SK-N-MC (cell line): ENCODE data around the gene AMPD2.

Experiments
- DNase-seq: peaks from one replicate; pipeline ENCODE4 v3.0.0-alpha.2; 2011; ENCODE audit warnings: low read depth, low spot score
- H3K27ac ChIP-seq: fragments of 200-600 bp; sonication (generic); 2 replicates; pipeline ENCODE4 v1.5.1; 2016; ENCODE audit warnings: mixed run types
- H3K36me3 ChIP-seq: fragments of 200-600 bp; sonication (generic); 2 replicates; pipeline ENCODE4 v1.6.1; 2017; ENCODE audit warnings: antibody characterized with exemption, low read length, mixed read lengths; ENCODE audit not compliant: insufficient read depth
- H3K4me3 ChIP-seq: fragments of 200-600 bp; sonication (generic); 2 replicates; pipeline ENCODE4 v1.5.1; 2016
- H3K9ac ChIP-seq: fragments of 200-600 bp; sonication (generic); 2 replicates; pipeline ENCODE4 v1.8.0; 2017; ENCODE audit warnings: mixed run types, mixed read lengths; ENCODE audit not compliant: insufficient read length
- H3K9me3 ChIP-seq: fragments of 200-600 bp; sonication (generic); 2 replicates; pipeline ENCODE4 v1.6.1; 2017; ENCODE audit warnings: low read depth, mild to moderate bottlenecking, antibody characterized with exemption, low read length, moderate library complexity, mixed read lengths
- EZH2 ChIP-seq: fragments of 200-600 bp; sonication (generic); IDR thresholded peaks from one replicate; pipeline ENCODE4 v1.6.1; 2017; ENCODE audit warnings: antibody characterized with exemption
- FOXP2 ChIP-seq: optimal IDR thresholded peaks from 2 replicates; pipeline ENCODE3; 2011; ENCODE audit warnings: mild to moderate bottlenecking, moderate library complexity; ENCODE audit not compliant: insufficient read depth; ENCODE audit errors: extremely low read length, control extremely low read depth
- POLR2AphosphoS5 ChIP-seq: IDR thresholded peaks from 2 replicates; pipeline ENCODE4 v1.6.1; 2012; ENCODE audit warnings: mild to moderate bottlenecking, low read depth, low read length, borderline replicate concordance

AMPD2 gene

DNA sequence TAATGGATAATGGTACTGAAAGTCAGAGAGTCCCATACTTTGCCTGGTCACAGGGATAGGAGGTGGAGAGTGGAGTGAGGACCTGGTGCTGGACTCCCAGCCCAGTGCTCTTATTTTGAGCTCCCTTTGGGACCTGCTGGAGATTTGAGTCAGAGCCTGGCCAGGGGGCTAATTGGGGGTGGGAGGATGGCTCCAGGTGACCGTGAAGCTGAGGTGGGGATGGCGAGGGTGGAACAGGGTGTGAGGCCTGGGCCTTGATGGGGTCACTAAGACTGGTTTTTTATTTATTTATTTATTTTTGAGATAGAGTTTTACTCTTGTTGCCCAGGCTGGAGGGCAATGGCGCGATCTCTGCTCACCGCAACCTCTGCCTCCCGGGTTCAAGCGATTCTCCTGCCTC lies 17.8 kb downstream of the AMPD2 start:
- no peak for DNase-seq
- Histone ChIP-seq H3K4me3 (no peak overlapping the region), H3K9me3 (no peaks in the 10 kb centered on the region), H3K36me3 (no peaks in the 10 kb centered on the region), H3K27ac (no peak overlapping the region), H3K9ac (no peak overlapping the region)
- TF ChIP-seq EZH2 (no peak), FOXP2 (no peak), POLR2AphosphoS5 (no peak)

DNA sequence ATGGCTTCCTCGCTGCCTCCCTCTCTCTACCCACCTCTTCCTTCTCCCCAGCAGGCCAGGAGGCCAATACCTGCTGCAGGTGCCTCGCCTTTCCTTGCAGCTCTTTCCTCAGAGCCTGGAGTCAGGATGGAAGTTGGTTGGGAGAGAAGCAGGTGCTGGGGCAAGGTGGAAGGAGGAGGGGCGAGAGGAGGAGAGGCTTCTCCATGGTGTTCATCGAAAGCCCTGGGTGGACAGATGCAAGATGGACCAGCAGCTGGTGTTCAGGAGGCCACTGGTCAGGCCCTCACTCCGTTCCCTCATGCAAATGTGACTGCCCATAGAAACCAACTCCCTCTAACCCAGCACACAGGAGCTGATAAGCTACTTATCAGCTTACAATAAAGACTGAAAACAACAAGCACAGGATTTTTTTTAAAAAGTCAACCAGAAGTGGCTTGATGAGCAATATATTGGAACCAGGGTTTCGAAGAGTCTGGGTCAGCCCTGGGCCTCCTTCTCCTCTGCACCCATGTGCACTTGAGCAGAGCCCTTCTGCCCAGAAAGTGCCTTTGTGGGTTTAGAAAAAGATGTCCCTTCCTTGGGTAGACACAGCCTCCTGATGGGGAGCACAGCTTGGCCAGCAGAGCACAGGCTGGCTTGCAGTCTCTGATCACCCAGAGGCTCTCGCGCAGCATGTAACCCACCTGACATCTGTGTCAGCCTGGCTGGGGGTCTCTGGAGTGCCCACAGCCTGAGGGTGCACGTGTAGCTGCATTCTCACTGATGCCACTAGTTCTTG lies 19.6 kb downstream of the AMPD2 start:
- H3K9me3 ChIP-seq, result no peaks in the 10 kb centered on the region
- H3K9ac ChIP-seq, result no peak overlapping the region
- no peak overlapping the region for H3K27ac ChIP-seq
- TF ChIP-seq EZH2 (no peak), FOXP2 (no peak), POLR2AphosphoS5 (no peak)
- DNase-seq, result no peak
- H3K36me3 ChIP-seq, result no peaks in the 10 kb centered on the region
- H3K4me3 ChIP-seq, result no peak overlapping the region

DNA sequence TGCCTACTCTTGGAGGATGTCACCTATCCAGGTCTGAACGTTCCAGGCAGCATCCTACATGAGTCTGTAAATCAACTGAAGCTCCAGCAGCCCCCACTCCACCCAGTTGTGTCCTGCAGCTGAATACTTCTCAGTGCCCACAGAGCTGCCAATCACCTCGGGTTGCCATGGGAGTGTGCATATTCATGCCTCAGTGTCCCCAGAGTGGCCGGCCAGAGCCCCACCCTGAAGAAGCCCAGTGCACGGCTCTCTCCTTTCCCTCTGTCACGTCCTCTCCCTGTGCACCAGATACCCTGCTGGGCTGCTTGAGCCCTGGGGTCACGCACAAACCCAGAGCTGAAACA lies 20.2 kb downstream of the AMPD2 start:
- H3K4me3 ChIP-seq, result no peak overlapping the region
- no peaks in the 10 kb centered on the region for H3K9me3 ChIP-seq
- TF ChIP-seq FOXP2, result no peak
- no peak for TF ChIP-seq EZH2
- no peak for TF ChIP-seq POLR2AphosphoS5
- no peak for DNase-seq
- no peak overlapping the region for H3K9ac ChIP-seq
- H3K27ac ChIP-seq, result no peak overlapping the region
- no peaks in the 10 kb centered on the region for H3K36me3 ChIP-seq

DNA sequence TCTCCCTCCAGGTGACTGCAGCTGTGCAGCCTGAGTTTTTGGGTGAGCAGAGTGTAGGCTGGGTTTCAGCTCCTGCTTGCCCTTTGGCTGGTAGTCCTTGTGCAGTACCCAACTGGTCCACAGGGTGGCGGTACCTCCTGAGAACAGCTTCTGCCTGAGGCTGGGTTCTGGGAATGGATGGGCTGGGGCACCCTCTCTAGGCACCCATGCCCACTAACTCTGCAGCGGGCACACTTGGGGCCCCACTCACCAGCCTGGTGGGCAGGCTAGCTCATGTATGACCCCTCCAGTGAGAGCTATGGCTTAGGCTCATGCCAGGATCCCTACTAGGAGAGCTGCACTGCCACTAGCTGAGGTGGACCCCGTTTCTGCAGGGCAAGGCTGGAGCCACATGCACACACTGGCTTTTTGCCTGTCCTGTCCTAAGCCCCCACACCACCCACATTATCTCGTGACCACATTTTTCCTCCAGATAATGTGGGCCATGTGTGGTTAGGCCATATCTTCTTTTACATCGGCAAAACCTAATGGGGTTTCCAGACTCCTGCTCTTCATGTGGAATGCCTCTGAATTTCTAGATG lies 20.7 kb downstream of the AMPD2 start:
- TF ChIP-seq EZH2 (no peak), POLR2AphosphoS5 (no peak)
- H3K27ac ChIP-seq, result no peak overlapping the region
- H3K9ac ChIP-seq, result no peak overlapping the region
- DNase-seq, result no peak
- no peaks in the 10 kb centered on the region for H3K36me3 ChIP-seq
- no peak overlapping the region for H3K4me3 ChIP-seq
- no peaks in the 10 kb centered on the region for H3K9me3 ChIP-seq

DNA sequence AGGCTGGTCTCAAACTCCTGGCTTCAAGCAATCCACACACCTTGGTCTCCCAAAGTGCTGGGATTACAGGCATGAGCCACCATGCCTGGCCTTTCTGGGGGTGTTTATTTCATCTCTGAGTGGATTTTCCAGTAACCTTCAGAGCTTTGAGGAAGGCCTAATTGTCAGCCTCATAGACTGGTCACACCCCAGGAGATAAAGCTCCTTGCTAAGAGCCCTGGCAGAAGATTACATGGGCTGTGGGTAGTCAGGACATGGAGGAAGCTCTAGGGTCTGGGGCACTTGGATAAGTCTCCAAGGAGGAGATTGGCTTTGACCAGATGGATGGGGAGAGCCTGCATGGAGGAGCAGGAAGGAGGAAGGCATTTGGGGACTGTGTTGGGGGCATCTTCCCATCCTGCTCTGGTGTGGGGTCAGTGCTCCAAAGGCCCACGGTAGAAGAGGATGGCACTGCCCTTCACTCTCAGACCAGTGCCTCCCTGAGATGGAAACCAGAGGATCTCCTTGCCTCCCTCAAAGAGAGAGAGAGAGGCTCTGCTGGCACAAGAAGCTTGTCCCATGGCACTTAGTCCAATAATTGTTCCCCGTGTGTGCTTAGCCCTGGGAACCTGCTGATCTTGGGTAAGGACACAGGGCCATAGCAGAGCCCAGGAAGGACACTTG lies 21.6 kb downstream of the AMPD2 start:
- Histone ChIP-seq H3K9ac (no peak overlapping the region), H3K27ac (no peak overlapping the region), H3K4me3 (no peak overlapping the region), H3K36me3 (no peaks in the 10 kb centered on the region), H3K9me3 (no peaks in the 10 kb centered on the region)
- TF ChIP-seq FOXP2 (no peak), POLR2AphosphoS5 (no peak), EZH2 (no peak)
- no peak for DNase-seq

DNA sequence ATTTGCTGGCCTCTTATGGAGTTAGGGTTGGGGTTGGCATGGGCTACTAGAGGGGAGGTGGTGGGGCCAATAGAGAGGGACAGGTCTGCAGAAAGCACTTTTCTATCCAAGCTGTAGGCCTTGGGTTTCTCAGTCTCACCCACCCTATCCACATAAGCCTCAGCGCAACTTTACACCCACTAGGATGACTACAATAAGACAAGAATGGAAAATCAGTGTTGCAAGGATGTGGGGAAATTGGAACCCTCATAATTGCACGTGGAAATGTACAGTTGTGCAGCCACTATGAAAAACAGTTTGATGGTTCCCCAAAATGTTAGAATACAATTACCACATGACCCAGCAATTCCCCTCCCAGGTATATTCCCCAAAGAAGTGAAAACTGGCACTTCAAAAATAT lies 22.2 kb downstream of the AMPD2 start:
- H3K4me3 ChIP-seq, result no peak overlapping the region
- TF ChIP-seq FOXP2 (no peak), EZH2 (no peak), POLR2AphosphoS5 (no peak)
- H3K9me3 ChIP-seq, result no peaks in the 10 kb centered on the region
- H3K36me3 ChIP-seq, result no peaks in the 10 kb centered on the region
- DNase-seq, result no peak
- no peak overlapping the region for H3K27ac ChIP-seq
- no peak overlapping the region for H3K9ac ChIP-seq

DNA sequence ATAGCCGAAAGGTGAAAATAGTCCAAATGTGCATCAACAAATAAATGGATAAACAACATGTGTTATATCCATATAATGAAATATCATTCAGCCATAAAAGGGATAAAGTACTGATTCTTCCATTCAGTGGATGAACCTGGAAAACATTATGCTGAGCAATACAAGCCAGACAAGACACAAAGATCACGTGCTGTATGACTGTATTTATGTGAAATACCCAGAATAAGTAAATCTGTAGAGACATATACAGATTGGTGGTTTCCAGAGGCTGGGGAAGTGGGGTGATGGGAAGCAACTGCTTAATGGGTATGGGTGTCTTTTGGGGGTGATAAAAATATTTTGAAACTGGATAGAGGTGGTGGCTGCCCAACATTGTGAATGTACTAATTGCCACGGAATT lies 23.0 kb downstream of the AMPD2 start:
- Histone ChIP-seq H3K4me3 (no peak overlapping the region), H3K27ac (no peak overlapping the region), H3K36me3 (no peaks in the 10 kb centered on the region), H3K9ac (no peak overlapping the region), H3K9me3 (no peaks in the 10 kb centered on the region)
- DNase-seq, result no peak
- TF ChIP-seq FOXP2 (no peak), EZH2 (no peak), POLR2AphosphoS5 (no peak)

DNA sequence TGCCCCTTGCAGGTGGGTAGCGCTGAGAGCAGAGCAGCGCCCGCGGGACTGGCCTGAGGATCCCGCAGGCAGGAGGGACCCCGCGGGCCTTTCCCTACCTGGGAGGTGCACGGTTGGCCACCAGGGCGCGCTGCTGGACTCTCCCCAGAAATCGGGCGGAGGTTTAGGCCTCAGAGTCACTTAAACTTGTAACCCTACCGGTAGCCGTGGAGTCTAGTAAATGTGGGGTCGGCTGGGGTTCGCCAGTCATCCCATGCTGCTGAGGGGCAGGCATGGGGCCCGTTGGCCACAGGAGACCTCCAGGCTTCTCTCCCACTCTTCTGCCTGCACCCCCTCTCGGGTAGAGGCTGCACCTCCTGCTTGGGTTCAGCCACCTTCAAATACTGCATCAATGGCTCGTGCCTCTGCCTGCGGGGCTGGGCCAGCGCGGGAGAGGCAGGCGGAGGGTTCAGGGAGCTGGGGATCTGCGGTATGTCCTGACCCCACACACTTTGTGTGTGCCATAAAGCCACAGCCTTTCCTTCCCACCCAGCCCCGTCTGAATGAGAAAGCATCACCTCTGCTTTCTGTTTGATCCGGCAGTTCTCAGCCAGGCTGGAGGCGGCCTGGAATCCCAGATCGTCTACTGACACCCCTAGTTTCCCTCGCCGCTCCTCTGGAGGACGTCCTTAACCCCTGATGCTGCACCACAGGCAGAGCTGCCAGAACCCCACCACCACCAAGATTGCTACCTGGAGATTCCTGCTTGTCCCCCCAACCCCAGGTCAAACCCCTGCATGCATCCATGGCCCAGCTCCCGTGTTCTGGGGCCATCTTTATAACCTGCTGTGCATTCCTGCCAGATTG lies 24.0 kb downstream of the AMPD2 start:
- H3K9ac ChIP-seq, result no peak overlapping the region
- no peak overlapping the region for H3K27ac ChIP-seq
- TF ChIP-seq POLR2AphosphoS5, result no peak
- TF ChIP-seq EZH2, result no peak
- no peak for TF ChIP-seq FOXP2
- H3K9me3 ChIP-seq, result no peaks in the 10 kb centered on the region
- H3K4me3 ChIP-seq, result no peak overlapping the region
- DNase-seq, result no peak
- no peaks in the 10 kb centered on the region for H3K36me3 ChIP-seq
